HG02610 (cell line): ENCODE measurements around the gene ARPIN.

Experiments used
- ATAC-seq: cut with Tn5 transposase; IDR thresholded peaks from one replicate; pipeline ENCODE4 v1.9.1; 2021; ENCODE audit warnings: mild to moderate bottlenecking, moderate library complexity; ENCODE audit not compliant: unreplicated experiment

The ARPIN gene

GRCh38 chr15:89845305-89845893 lies 67.4 kb downstream of the ARPIN start:
- no peak for ATAC-seq
